GM19395 (cell line): Measurements from ENCODE around the gene RAB26.

Experiments
- ATAC-seq: cut with Tn5 transposase; IDR thresholded peaks from one replicate; pipeline ENCODE4 v1.9.1; 2021; ENCODE audit warnings: mild to moderate bottlenecking, moderate library complexity; ENCODE audit not compliant: unreplicated experiment

Gene RAB26

DNA sequence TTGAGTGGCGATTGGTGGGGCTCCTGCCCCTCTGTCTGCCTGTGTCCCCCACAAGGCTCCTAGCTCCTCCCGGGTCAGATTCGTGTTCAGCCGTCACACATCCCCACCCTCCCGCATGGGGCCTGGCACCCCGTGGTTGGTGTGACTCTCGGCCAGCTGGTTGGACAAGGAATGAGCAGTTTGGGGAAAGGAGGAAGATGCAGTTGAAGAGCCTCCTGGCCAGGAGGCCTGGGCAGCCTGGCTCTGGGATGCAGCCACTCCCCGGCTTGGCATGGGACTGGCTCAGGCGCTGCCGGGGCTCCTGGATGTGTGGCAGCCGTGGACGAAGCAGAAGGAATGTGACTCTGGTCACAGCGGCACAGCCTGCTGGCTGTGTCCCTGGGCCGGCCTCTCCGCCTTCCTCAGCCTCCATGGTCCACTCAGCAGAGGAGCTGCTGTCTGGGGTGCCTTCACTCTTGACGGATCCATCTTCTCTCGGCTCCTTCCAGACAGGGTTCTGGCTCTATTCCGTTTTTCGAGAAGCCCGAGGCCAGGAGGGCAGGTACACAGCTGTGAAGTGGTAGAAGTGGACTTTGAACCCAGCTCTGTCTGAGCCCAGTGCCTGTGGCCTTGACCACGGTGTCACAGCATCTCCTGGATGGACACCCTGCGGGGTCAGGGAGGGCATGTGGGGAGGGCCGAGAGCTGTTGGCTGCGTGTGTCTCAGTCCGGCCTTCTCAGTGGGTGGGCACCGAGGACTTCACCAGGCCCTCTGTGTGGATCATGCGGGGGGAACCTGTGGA is 9.2 kb downstream of the RAB26 start:
- no peak for ATAC-seq

GRCh38 chr16:2158262-2158638 is 9.8 kb downstream of the RAB26 start:
- no peak for ATAC-seq

DNA sequence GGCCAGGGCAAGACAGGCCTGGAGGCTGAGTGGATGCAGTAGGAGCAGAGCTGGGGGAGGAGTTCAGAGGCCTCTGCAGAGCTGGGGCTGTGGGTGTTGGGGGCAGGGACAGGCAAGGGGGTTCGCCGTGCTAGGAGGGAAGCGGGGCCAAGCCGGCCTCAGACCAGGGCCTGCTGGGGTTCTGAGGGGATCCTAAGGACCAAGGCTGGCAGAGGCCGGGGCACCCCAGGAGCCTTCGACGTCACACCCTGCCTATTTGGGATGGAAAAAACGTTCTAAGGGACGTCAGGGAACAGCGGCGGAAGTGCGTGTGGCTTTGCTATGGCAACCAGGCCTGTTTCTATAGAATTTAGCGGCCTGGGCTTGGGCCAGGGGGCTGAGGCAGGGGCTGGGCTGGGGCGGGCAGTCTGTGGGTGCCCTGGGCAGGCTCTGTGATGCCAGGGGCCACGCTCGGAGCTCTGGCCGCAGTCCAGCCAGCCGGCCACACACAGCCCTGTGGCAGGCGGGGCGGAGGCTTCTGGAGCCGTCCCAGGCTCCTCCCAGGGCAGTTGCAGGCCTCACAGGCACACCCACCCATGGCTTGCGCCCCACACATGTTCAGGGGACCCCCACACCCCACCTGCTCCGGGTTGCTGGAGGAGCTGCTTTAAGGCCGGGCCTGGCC is 10.9 kb downstream of the RAB26 start:
- no peak for ATAC-seq

DNA sequence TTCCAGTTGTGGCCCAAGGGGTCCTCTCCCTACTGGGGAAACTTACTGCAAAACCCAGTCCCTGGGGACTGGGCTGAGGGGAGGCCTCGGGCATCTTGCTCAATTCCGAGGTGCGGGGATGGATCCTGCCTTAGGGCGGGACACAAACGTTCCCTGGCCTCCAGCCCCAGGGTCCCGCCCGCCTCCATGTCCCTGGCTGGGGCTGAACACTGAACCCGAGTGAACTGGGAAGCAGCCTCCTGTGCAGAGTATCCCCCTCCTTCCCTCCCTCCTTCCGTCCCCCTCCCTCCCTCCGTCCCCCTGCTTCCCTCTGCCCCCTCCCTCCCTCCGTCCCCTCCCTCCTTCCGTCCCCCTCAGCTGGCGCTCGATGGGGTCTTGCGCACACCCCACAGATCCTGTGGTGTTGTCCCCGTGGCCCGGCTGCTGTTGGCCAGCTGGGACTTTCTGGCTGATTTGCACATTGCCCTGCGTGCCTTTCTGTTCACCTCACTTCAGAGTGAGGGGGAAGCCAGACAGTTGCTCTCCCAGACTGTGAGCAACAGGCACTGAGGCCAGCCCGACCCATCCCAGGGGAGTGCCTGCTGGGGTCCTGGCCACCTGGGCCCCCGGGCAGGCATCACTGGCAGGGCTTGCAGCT is 12.6 kb downstream of the RAB26 start:
- no peak for ATAC-seq

GRCh38 chr16:2161911-2162310 is 13.5 kb downstream of the RAB26 start:
- no peak for ATAC-seq

- ATAC-seq = no peak
These were observed 14.3 kb downstream of the RAB26 start for GRCh38 chr16:2162676-2163118.

- no peak for ATAC-seq
These were observed 14.9 kb downstream of the RAB26 start for GRCh38 chr16:2163211-2163881.

GRCh38 chr16:2165861-2166260 is 17.4 kb downstream of the RAB26 start:
- no peak for ATAC-seq

GRCh38 chr16:2166263-2167067 is 18.0 kb downstream of the RAB26 start:
- no peak for ATAC-seq

GRCh38 chr16:2167068-2167638 is 18.7 kb downstream of the RAB26 start:
- ATAC-seq = no peak

DNA sequence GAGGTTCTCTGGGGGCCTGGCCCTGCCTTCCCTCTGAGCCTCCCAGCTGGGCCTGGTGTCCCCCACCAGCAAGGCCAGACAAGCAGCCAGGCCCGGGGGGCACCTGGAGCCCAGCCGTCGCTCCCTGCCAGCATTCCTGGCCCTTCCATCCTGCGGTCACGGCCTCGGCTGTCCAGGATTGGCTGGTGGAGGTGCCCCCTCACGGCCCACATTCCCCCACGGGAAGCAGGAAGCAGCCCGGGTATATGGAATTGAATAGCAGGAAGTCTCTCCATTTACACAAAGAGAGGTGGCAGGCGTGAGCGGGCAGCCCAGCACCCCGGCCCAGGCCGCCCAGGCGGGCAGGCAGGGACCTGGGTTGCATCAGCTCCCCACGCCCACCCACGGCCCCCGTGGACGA is 21.7 kb downstream of the RAB26 start:
- ATAC-seq = no peak

DNA sequence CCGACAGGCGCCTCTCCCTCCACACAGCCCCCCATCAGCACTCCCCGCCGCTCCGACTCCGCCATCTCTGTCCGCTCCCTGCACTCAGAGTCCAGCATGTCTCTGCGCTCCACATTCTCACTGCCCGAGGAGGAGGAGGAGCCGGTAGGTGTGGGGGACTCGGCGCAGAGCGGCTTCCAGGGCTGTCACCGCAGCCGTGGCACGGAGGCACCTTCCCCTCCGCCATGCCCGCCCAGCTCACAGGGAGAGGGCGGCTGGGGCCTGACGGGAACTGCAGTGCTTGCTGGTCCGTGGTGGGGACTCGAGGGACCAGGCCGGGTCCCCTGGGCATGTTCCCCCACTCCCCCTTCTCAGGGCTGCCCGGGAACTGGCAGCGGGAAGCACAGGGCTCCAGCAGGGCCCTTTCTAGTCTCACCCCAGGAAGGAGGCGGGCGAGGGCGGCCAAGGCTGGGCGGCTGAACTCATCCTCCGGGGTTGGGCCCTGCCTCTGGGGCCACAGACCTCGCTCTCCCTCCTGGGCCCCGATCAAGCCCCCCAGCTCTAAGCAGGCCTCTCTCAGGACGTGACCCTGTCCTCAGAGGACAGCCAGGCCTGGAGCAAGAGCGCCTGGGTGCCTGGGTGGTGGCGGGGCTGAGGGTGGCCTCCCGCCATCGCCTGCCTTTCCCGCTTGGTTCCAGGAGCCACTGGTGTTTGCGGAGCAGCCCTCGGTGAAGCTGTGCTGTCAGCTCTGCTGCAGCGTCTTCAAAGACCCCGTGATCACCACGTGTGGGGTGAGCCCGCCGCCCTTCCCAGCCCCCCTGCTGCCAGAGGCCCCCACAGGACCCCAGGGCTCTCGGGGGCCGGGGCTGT is 22.4 kb downstream of the RAB26 start:
- no peak for ATAC-seq

GRCh38 chr16:2171601-2172178 is 23.3 kb downstream of the RAB26 start:
- no peak for ATAC-seq

- no peak for ATAC-seq
These were observed 24.4 kb downstream of the RAB26 start for GRCh38 chr16:2172688-2173335.

DNA sequence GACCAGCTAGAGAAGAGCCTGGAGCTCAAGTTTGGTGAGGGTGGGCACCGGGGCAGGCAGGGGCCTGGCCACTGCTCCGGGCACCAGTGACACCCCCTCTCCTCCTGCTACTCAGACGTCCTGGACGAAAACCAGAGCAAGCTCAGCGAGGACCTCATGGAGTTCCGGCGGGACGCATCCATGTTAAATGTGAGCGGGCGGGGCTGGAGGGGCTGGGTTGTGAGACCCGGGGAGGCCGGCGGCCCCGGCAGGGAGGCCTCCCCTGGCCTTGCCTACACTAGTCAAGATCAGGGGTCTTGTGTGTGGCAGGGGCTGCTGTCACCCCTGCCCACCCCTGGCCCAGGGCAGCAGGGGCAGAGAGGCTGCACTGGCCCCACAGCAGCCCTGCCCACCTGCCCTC is 24.9 kb downstream of the RAB26 start:
- no peak for ATAC-seq

DNA sequence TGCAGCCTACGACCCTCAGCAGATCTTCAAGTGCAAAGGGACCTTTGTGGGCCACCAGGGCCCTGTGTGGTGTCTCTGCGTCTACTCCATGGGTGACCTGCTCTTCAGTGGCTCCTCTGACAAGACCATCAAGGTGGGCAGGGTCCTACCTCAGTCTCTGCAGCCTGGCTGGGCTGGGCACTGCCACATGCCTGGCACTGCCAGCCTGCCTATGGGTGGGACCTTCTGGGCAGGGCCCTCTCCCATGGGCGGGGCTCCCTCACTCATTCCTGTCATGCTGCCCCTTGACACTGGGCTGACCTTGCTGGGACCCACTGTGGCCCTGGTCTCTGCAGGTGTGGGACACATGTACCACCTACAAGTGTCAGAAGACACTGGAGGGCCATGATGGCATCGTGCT is 25.5 kb downstream of the RAB26 start:
- ATAC-seq = no peak

- ATAC-seq = no peak
These were observed 26.1 kb downstream of the RAB26 start for GRCh38 chr16:2174396-2175131.

GRCh38 chr16:2175454-2175853 is 27.0 kb downstream of the RAB26 start:
- ATAC-seq = no peak
